ENCODE results near the gene PPP6R2. TPM values are rescaled to one million over a fixed set of nuclear protein-coding genes. Genes with fewer than 3 reads are reported as not detected.

PPP6R2 gene
- polyA plus RNA-seq, 3 donors, result 9.1 to 74.5 (median 10.3) TPM

DNA sequence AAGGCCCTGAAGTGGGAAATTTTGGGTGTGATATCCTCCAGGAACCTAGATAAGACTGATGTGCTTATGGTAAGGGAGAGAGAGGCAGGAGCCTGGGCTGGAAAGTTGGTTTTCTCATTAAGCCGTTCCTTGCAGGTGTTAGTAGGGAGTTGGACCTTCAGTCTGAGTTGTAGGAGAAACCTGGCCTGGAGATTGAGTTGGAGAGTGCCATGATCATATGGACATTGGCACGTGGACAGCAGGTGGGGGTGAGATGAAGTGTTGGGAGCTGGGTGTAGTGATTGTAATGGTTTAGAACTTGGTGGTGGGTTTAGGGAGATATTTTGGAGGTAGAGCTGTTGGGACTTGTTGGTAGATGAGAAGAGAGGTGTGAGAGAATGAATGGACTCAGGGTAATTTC lies 4.9 kb downstream of the PPP6R2 start:
- peaks cover 12 to 34% of the 10 kb centered on the region in 2 donors for H3K36me3 Mint-ChIP-seq
- no peak overlapping the region for H3K4me2 ChIP-seq (replicated peaks; ENCODE audit: extremely low read depth, low read length, poor library complexity, severe bottlenecking)
- no peak overlapping the region for H3K4me3 Mint-ChIP-seq
- H3K36me3 ChIP-seq (replicated peaks in 1 of 2; ENCODE audit: control insufficient read depth in 1 of 2, insufficient read depth in 2 of 2, low read length in 2 of 2), result peaks cover 4 to 18% of the 10 kb centered on the region in 2 donors
- peaks cover 0 to 2% (median 0%) of the 10 kb centered on the region in 7 donors for H3K9me3 Mint-ChIP-seq
- H2AFZ ChIP-seq (ENCODE audit: insufficient read depth, low read depth, low read length, poor library complexity, severe bottlenecking), result no peak overlapping the region
- H3K4me1 ChIP-seq (ENCODE audit: control insufficient read depth in 1 of 2, insufficient read depth in 2 of 2, low read length in 2 of 2), result peaks cover 0 to 23% of the 10 kb centered on the region in 2 donors
- H3K27ac ChIP-seq (ENCODE audit: low read depth in 1 of 2, low read length in 2 of 2), result peak overlapping the region in 1 of 2 donors; percentile 48
- peaks cover 63% of the 10 kb centered on the region for H3K79me2 ChIP-seq (ENCODE audit: insufficient read depth, low read length)
- no peak overlapping the region for H3K27ac Mint-ChIP-seq
- H3K9ac ChIP-seq (ENCODE audit: insufficient read depth, low read length, poor library complexity, severe bottlenecking), result no peak overlapping the region
- H3K9me3 ChIP-seq (replicated peaks in 1 of 2; ENCODE audit: control insufficient read depth in 1 of 2, insufficient read depth in 1 of 2, low read length in 2 of 2), result no peaks in the 10 kb centered on the region
- H3K4me3 ChIP-seq (replicated peaks in 1 of 3; ENCODE audit: low read depth in 2 of 3, low read length in 3 of 3), result no peak overlapping the region
- no peaks in the 10 kb centered on the region for H3K4me1 Mint-ChIP-seq
- TF ChIP-seq, protein P1, sequence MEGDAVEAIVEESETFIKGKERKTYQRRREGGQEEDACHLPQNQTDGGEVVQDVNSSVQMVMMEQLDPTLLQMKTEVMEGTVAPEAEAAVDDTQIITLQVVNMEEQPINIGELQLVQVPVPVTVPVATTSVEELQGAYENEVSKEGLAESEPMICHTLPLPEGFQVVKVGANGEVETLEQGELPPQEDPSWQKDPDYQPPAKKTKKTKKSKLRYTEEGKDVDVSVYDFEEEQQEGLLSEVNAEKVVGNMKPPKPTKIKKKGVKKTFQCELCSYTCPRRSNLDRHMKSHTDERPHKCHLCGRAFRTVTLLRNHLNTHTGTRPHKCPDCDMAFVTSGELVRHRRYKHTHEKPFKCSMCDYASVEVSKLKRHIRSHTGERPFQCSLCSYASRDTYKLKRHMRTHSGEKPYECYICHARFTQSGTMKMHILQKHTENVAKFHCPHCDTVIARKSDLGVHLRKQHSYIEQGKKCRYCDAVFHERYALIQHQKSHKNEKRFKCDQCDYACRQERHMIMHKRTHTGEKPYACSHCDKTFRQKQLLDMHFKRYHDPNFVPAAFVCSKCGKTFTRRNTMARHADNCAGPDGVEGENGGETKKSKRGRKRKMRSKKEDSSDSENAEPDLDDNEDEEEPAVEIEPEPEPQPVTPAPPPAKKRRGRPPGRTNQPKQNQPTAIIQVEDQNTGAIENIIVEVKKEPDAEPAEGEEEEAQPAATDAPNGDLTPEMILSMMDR (IDR thresholded peaks at IDR 0.05), result no peak
- no peaks in the 10 kb centered on the region for H3K27me3 ChIP-seq (ENCODE audit: control insufficient read depth in 2 of 2, insufficient read depth in 2 of 2, low read length in 2 of 2)
- H3K27me3 Mint-ChIP-seq (ENCODE audit: low read depth in 3 of 3), result no peaks in the 10 kb centered on the region
- peaks cover 63% of the 10 kb centered on the region for H4K20me1 ChIP-seq (ENCODE audit: insufficient read depth, low read length)
- WGBS (ENCODE audit: insufficient coverage), result 89% methylated on average over 2 of the region's 2 CpGs
- DNase-seq, result no peak
- intact Hi-C loops (cut with micrococcal nuclease), result no loop called here

DNA sequence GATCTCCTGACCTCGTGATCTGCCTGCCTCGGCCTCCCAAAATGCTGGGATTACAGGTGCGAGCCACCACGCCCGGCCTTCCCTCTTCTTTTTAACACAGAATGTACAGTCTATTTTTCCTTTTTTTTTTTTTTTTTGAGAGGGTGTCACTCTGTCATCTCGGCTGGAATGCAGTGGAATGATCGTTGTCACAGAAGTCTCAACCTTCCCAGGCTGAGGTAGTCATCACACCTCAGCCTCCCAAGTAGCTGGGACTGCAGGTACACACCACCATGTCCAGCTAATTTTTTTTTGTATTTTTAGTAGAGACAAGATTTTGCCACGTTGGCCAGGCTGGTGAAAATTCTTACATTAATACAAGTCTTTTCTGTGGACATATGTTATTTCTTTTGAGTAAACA lies 13.1 kb downstream of the PPP6R2 start:
- WGBS (ENCODE audit: insufficient coverage), result 100% methylated on average over 1 of the region's 8 CpGs
- Histone ChIP-seq H3K4me2 (replicated peaks; ENCODE audit: extremely low read depth, low read length, poor library complexity, severe bottlenecking) (no peak overlapping the region), H3K4me1 (ENCODE audit: control insufficient read depth in 1 of 2, insufficient read depth in 2 of 2, low read length in 2 of 2) (no peaks in the 10 kb centered on the region), H3K9ac (ENCODE audit: insufficient read depth, low read length, poor library complexity, severe bottlenecking) (no peak overlapping the region), H3K4me3 (replicated peaks in 1 of 3; ENCODE audit: low read depth in 2 of 3, low read length in 3 of 3) (no peak overlapping the region), H3K36me3 (replicated peaks in 1 of 2; ENCODE audit: control insufficient read depth in 1 of 2, insufficient read depth in 2 of 2, low read length in 2 of 2) (peaks cover 17 to 46% of the 10 kb centered on the region in 2 donors), H2AFZ (ENCODE audit: insufficient read depth, low read depth, low read length, poor library complexity, severe bottlenecking) (no peak overlapping the region), H4K20me1 (ENCODE audit: insufficient read depth, low read length) (peaks cover 87% of the 10 kb centered on the region), H3K27ac (ENCODE audit: low read depth in 1 of 2, low read length in 2 of 2) (no peak overlapping the region), H3K9me3 (replicated peaks in 1 of 2; ENCODE audit: control insufficient read depth in 1 of 2, insufficient read depth in 1 of 2, low read length in 2 of 2) (no peaks in the 10 kb centered on the region), H3K27me3 (ENCODE audit: control insufficient read depth in 2 of 2, insufficient read depth in 2 of 2, low read length in 2 of 2) (no peaks in the 10 kb centered on the region), H3K79me2 (ENCODE audit: insufficient read depth, low read length) (peaks cover 79% of the 10 kb centered on the region)
- peak overlapping the region in 1 of 7 donors; percentile 31 for H3K27ac Mint-ChIP-seq
- H3K27me3 Mint-ChIP-seq (ENCODE audit: low read depth in 3 of 3), result no peaks in the 10 kb centered on the region
- peaks cover 3% of the 10 kb centered on the region for H3K4me1 Mint-ChIP-seq
- peaks cover 0 to 3% (median 0%) of the 10 kb centered on the region in 7 donors for H3K9me3 Mint-ChIP-seq
- peaks cover 34 to 53% of the 10 kb centered on the region in 2 donors for H3K36me3 Mint-ChIP-seq
- intact Hi-C loops (cut with micrococcal nuclease), result loop anchor here in 1 of 2 donors (10.0 kb wide), 1 partner anchor 139 kb away; no protein-coding TSS in a partner anchor
- no peak overlapping the region for H3K4me3 Mint-ChIP-seq
- no peak for DNase-seq
- TF ChIP-seq, protein P1 (IDR thresholded peaks at IDR 0.05), result no peak
